T-helper 2 cell treated with Interferon-gamma antibody and Interleukin-4, amounts not matched to agents 5 μg/mL and 100 μg/mL, for 36 hours (primary cell): ENCODE data around the gene MS4A1.
"Not testable (repeated sequence)": the region's sequence is repeated elsewhere in the genome, so short reads cannot be mapped to it uniquely, and the experiment has no call there.

Source experiments
- DNase-seq: peaks from one replicate; pipeline ENCODE4 v3.0.0; 2021; ENCODE audit warnings: low spot score
- H3K27ac Mint-ChIP-seq: one replicate; pipeline ENCODE4 v1.8.0; 2021; ENCODE audit warnings: mild to moderate bottlenecking, mixed read lengths
- H3K27me3 Mint-ChIP-seq: one replicate; pipeline ENCODE4 v1.8.0; 2021; ENCODE audit warnings: low read depth, mixed read lengths
- H3K36me3 Mint-ChIP-seq: one replicate; pipeline ENCODE4 v1.8.0; 2021; ENCODE audit warnings: low read depth, mixed read lengths
- H3K4me1 Mint-ChIP-seq: one replicate; pipeline ENCODE4 v1.8.0; 2021; ENCODE audit warnings: low read depth, mixed read lengths
- H3K4me3 Mint-ChIP-seq: one replicate; pipeline ENCODE4 v1.8.0; 2022; ENCODE audit warnings: mild to moderate bottlenecking, moderate library complexity, mixed read lengths
- H3K9me3 Mint-ChIP-seq: one replicate; pipeline ENCODE4 v1.8.0; 2021; ENCODE audit warnings: mixed read lengths

The MS4A1 gene

GRCh38 chr11:60477035-60477445 lies 21.4 kb downstream of the MS4A1 start:
- H3K36me3 Mint-ChIP-seq = no peaks in the 10 kb centered on the region
- H3K27ac Mint-ChIP-seq = no peak overlapping the region
- H3K27me3 Mint-ChIP-seq = peaks cover 10% of the 10 kb centered on the region
- DNase-seq = no peak
- no peaks in the 10 kb centered on the region for H3K4me1 Mint-ChIP-seq
- no peaks in the 10 kb centered on the region for H3K9me3 Mint-ChIP-seq
- H3K4me3 Mint-ChIP-seq = no peak overlapping the region

GRCh38 chr11:60482361-60482760 lies 26.7 kb downstream of the MS4A1 start:
- Mint-ChIP-seq H3K27me3 (peaks cover 9% of the 10 kb centered on the region), H3K36me3 (no peaks in the 10 kb centered on the region), H3K27ac (no peak overlapping the region), H3K4me1 (peaks cover 8% of the 10 kb centered on the region), H3K9me3 (no peaks in the 10 kb centered on the region), H3K4me3 (no peak overlapping the region)
- DNase-seq = no peak

- no peak overlapping the region for H3K27ac Mint-ChIP-seq
- peaks cover 3% of the 10 kb centered on the region for H3K27me3 Mint-ChIP-seq
- DNase-seq = no peak
- H3K4me1 Mint-ChIP-seq = peaks cover 8% of the 10 kb centered on the region
- H3K9me3 Mint-ChIP-seq = no peaks in the 10 kb centered on the region
- H3K4me3 Mint-ChIP-seq = no peak overlapping the region
- H3K36me3 Mint-ChIP-seq = no peaks in the 10 kb centered on the region
Measured at GRCh38 chr11:60485987-60486386, 30.3 kb downstream of the MS4A1 start.

GRCh38 chr11:60492488-60493009 lies 36.9 kb downstream of the MS4A1 start, which contains the start of gene MS4A12:
Gene MS4A12, plus strand, starts transcription at chr11:60492778. Its CDS starts 4,541 bp downstream, at chr11:60497319.
- H3K4me3 Mint-ChIP-seq = no peak within 1 kb of the TSS

GRCh38 chr11:60493454-60493853 lies 37.8 kb downstream of the MS4A1 start:
- Mint-ChIP-seq H3K4me1 (no peaks in the 10 kb centered on the region), H3K27ac (no peak overlapping the region), H3K9me3 (no peaks in the 10 kb centered on the region), H3K36me3 (no peaks in the 10 kb centered on the region), H3K4me3 (no peak overlapping the region), H3K27me3 (peaks cover 11% of the 10 kb centered on the region)
- no peak for DNase-seq

More at GRCh38 chr11:60492488-60493009, 36.9 kb downstream of the MS4A1 start, which contains the start of gene MS4A12:
- no peak for DNase-seq
- Mint-ChIP-seq H3K27me3 (peaks cover 7% of the 10 kb centered on the region), H3K4me1 (no peaks in the 10 kb centered on the region), H3K27ac (no peak within 1 kb of the TSS), H3K9me3 (no peaks in the 10 kb centered on the region), H3K36me3 (no peaks in the 10 kb centered on the region)

GRCh38 chr11:60498399-60498798 lies 42.8 kb downstream of the MS4A1 start:
- Mint-ChIP-seq H3K4me1 (no peaks in the 10 kb centered on the region), H3K36me3 (no peaks in the 10 kb centered on the region), H3K4me3 (no peak overlapping the region), H3K27ac (no peak overlapping the region), H3K9me3 (no peaks in the 10 kb centered on the region), H3K27me3 (peaks cover 49% of the 10 kb centered on the region)
- no peak for DNase-seq

GRCh38 chr11:60498853-60499252 lies 43.2 kb downstream of the MS4A1 start:
- peaks cover 49% of the 10 kb centered on the region for H3K27me3 Mint-ChIP-seq
- H3K4me1 Mint-ChIP-seq = no peaks in the 10 kb centered on the region
- H3K4me3 Mint-ChIP-seq = no peak overlapping the region
- H3K9me3 Mint-ChIP-seq = no peaks in the 10 kb centered on the region
- no peaks in the 10 kb centered on the region for H3K36me3 Mint-ChIP-seq
- DNase-seq = no peak
- H3K27ac Mint-ChIP-seq = no peak overlapping the region

GRCh38 chr11:60500276-60500910 lies 44.7 kb downstream of the MS4A1 start:
- no peak overlapping the region for H3K27ac Mint-ChIP-seq
- DNase-seq = no peak
- H3K4me3 Mint-ChIP-seq = no peak overlapping the region
- no peaks in the 10 kb centered on the region for H3K36me3 Mint-ChIP-seq
- peaks cover 10% of the 10 kb centered on the region for H3K4me1 Mint-ChIP-seq
- peaks cover 52% of the 10 kb centered on the region for H3K27me3 Mint-ChIP-seq
- no peaks in the 10 kb centered on the region for H3K9me3 Mint-ChIP-seq

- Mint-ChIP-seq H3K27me3 (peaks cover 58% of the 10 kb centered on the region), H3K4me1 (peaks cover 10% of the 10 kb centered on the region), H3K9me3 (no peaks in the 10 kb centered on the region), H3K27ac (no peak overlapping the region), H3K4me3 (no peak overlapping the region), H3K36me3 (no peaks in the 10 kb centered on the region)
- DNase-seq = no peak
Measured at GRCh38 chr11:60502221-60502775, 46.7 kb downstream of the MS4A1 start.

- DNase-seq = no peak
- Mint-ChIP-seq H3K4me3 (peak overlapping the region; percentile 12), H3K27me3 (peaks cover 47% of the 10 kb centered on the region), H3K9me3 (no peaks in the 10 kb centered on the region), H3K4me1 (peaks cover 10% of the 10 kb centered on the region), H3K27ac (no peak overlapping the region), H3K36me3 (no peaks in the 10 kb centered on the region)
Measured at GRCh38 chr11:60504219-60504905, 48.7 kb downstream of the MS4A1 start.

- not testable (repeated sequence) for H3K27ac Mint-ChIP-seq, H3K36me3 Mint-ChIP-seq, DNase-seq, H3K9me3 Mint-ChIP-seq, H3K4me1 Mint-ChIP-seq, H3K4me3 Mint-ChIP-seq
- H3K27me3 Mint-ChIP-seq = peaks cover 16% of the 10 kb centered on the region
Measured at GRCh38 chr11:60509609-60510008, 54.0 kb downstream of the MS4A1 start.

- not testable (repeated sequence) for DNase-seq, H3K27ac Mint-ChIP-seq, H3K9me3 Mint-ChIP-seq, H3K36me3 Mint-ChIP-seq, H3K4me1 Mint-ChIP-seq, H3K4me3 Mint-ChIP-seq
- peaks cover 12% of the 10 kb centered on the region for H3K27me3 Mint-ChIP-seq
Measured at GRCh38 chr11:60510209-60510608, 54.6 kb downstream of the MS4A1 start.

GRCh38 chr11:60511393-60511792 lies 55.7 kb downstream of the MS4A1 start:
- no peak overlapping the region for H3K27ac Mint-ChIP-seq
- DNase-seq = no peak
- H3K4me3 Mint-ChIP-seq = no peak overlapping the region
- H3K4me1 Mint-ChIP-seq = no peaks in the 10 kb centered on the region
- H3K9me3 Mint-ChIP-seq = no peaks in the 10 kb centered on the region
- H3K36me3 Mint-ChIP-seq = no peaks in the 10 kb centered on the region
- H3K27me3 Mint-ChIP-seq = peaks cover 9% of the 10 kb centered on the region

- H3K27me3 Mint-ChIP-seq = peaks cover 4% of the 10 kb centered on the region
- no peak overlapping the region for H3K27ac Mint-ChIP-seq
- no peaks in the 10 kb centered on the region for H3K9me3 Mint-ChIP-seq
- no peak for DNase-seq
- no peaks in the 10 kb centered on the region for H3K36me3 Mint-ChIP-seq
- no peak overlapping the region for H3K4me3 Mint-ChIP-seq
- no peaks in the 10 kb centered on the region for H3K4me1 Mint-ChIP-seq
Measured at GRCh38 chr11:60512651-60513225, 57.1 kb downstream of the MS4A1 start.
